GM19438 (cell line): Measurements from ENCODE around the gene ZNF683.

Source experiments
- ATAC-seq: cut with Tn5 transposase; IDR thresholded peaks from one replicate; pipeline ENCODE4 v1.9.1; 2021; ENCODE audit warnings: low read depth; ENCODE audit not compliant: unreplicated experiment

Gene ZNF683

DNA sequence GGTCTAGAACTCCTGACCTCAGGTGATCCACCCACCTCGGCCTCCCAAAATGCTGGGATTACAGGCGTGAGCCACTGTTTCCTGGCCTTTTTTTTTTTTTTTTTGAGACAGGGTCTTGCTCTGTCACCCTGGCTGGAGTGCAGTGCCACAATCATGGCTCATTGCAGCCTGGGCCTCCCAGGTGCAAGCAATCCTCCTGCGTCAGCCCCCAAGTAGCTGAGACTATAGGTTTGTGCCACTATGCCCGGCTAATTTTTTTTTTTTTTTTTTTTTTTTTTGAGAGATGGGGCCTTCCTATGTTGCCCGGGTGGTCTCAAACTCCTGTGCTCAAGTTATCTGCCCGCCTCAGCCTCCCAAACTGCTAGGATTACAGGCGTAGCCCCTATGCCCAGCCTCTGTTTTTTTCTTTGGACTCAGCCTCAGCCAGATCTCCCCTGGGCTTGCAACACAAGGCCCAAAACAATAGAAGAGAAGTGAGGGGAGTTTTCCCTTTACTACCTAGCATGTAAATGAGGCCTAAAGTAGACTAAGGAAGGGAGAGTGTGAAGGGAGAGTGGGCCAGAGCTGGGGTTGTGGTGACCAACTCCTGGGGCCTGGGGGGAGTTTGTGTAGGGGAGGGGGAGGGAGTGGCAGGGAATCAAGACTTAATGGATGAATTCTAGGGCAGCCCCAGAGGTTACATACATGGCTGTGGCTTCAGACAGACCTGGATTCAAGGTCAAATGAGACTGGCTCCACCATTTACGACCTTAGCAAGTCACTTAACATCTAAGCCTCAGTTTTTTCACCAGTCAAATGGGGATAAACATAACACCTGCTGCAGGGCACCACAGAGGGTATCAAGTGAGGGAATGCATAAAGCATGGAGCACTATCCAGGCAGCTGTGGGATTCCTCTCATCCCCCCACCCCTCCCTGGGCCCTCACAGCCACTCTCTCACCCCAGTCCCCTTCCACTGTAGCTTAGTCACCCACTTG lies 56.4 kb downstream of the ZNF683 start:
- ATAC-seq = no peak

DNA sequence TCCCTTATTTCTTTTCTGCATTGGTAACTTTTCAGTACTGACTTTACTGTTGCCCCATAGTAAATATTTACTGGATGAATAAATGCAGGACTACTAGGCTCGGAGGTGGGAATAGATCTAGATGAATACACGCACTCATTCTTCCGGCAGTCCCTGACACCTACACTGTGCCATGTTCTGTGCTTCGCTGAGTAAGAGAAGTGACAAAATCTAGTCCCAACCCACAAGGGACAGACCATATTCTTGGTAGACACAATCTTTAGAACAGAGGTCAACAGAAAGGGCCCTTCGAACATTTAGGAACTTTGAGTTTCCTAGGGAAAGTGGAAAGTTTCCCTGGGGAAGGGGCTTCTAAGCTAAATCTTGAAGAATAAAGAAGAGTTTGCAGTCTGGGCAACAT lies 58.0 kb downstream of the ZNF683 start:
- no peak for ATAC-seq
